MCF 10A (cell line): ENCODE measurements around the gene DYRK1A. TPM values are rescaled to one million over a fixed set of nuclear protein-coding genes. Genes with fewer than 3 reads are reported as not detected.
A peak's percentile ranks its signal among the peaks of the same experiment; 100 is the strongest.

Source experiments
- BruUV-seq: library from RNA; stranded (reverse); fragments of 400-500 nt; replicated peaks from 2 replicates; lab custom pipeline; 2021; lab: Mats Ljungman, UMichigan
- CTCF ChIA-PET: fragments of 300-600 bp; sonication (Branson Sonifier 250); formaldehyde crosslinking; extraction: SDS; loops from one replicate; lab custom pipeline; 2021; ENCODE audit warnings: antibody characterized with exemption, inconsistent platforms; lab: Yijun Ruan, JAX
- POLR2A ChIA-PET: fragments of 300-600, 350-650 bp; sonication (Branson Sonifier 250); formaldehyde crosslinking; extraction: SDS; loops from one replicate; lab custom pipeline; 2020; ENCODE audit warnings: antibody characterized with exemption, inconsistent platforms; lab: Yijun Ruan, JAX
- DNase-seq: peaks from one replicate; pipeline ENCODE4 v3.0.0-alpha.2; 2018; ENCODE audit not compliant: unreplicated experiment
- H3K27ac Mint-ChIP-seq: one replicate; pipeline ENCODE4 v1.8.0; 2022; ENCODE audit warnings: mild to moderate bottlenecking, low read depth, mixed read lengths; ENCODE audit not compliant: unreplicated experiment
- H3K27me3 Mint-ChIP-seq: one replicate; pipeline ENCODE4 v1.8.0; 2022; ENCODE audit warnings: mixed read lengths; ENCODE audit not compliant: insufficient read depth, unreplicated experiment
- H3K36me3 Mint-ChIP-seq: one replicate; pipeline ENCODE4 v1.8.0; 2022; ENCODE audit warnings: mild to moderate bottlenecking, moderate library complexity, mixed read lengths; ENCODE audit not compliant: insufficient read depth, unreplicated experiment
- H3K4me1 Mint-ChIP-seq: one replicate; pipeline ENCODE4 v1.8.0; 2022; ENCODE audit warnings: mixed read lengths; ENCODE audit not compliant: insufficient read depth, unreplicated experiment
- H3K4me3 Mint-ChIP-seq: one replicate; pipeline ENCODE4 v1.8.0; 2022; ENCODE audit warnings: mild to moderate bottlenecking, moderate library complexity, mixed read lengths; ENCODE audit not compliant: unreplicated experiment
- H3K9me3 Mint-ChIP-seq: one replicate; pipeline ENCODE4 v1.8.0; 2022; ENCODE audit warnings: mixed read lengths; ENCODE audit not compliant: unreplicated experiment
- CTCF ChIP-seq: fragments of 200-600 bp; IDR thresholded peaks from one replicate; pipeline ENCODE4 v1.8.0; 2022; ENCODE audit warnings: antibody characterized with exemption, mild to moderate bottlenecking; ENCODE audit not compliant: unreplicated experiment
- intact Hi-C: fragments of 100-400 bp; cut with micrococcal nuclease; formaldehyde crosslinking; loops from 2 replicates; pipeline ENCODE4 v1.14.1; 2022
- total RNA-seq: library from RNA; stranded (reverse); gene quantifications from 2 replicates; pipeline ENCODE4 v1.2.3, GENCODE V29; 2022

DYRK1A gene
- total RNA-seq, 1 experiment from 2014 or later: 58.6 TPM

GRCh38 chr21:37450445-37450941 is 83.9 kb downstream of the DYRK1A start:
- H3K9me3 Mint-ChIP-seq: no peaks in the 10 kb centered on the region
- BruUV-seq: no TSS peak
- intact Hi-C loops: no loop called here
- DNase-seq: peak; percentile 68
- H3K4me3 Mint-ChIP-seq: no peak overlapping the region
- peaks cover 41% of the 10 kb centered on the region for H3K4me1 Mint-ChIP-seq
- no peak for TF ChIP-seq CTCF
- H3K27ac Mint-ChIP-seq: peak overlapping the region; percentile 57
- CTCF ChIA-PET: interaction anchor here (1.9 kb wide), 1 partner anchor 13 kb away, joined by 8 read pairs; no protein-coding TSS in a partner anchor
- H3K27me3 Mint-ChIP-seq: no peaks in the 10 kb centered on the region
- POLR2A ChIA-PET: interaction anchor here (0.5 to 1.5 kb wide), 5 partner anchors 10 to 689 kb away, joined by 3 to 4 read pairs (median 4); partner anchors contain the start of gene VPS26C
- peaks cover 13% of the 10 kb centered on the region for H3K36me3 Mint-ChIP-seq

GRCh38 chr21:37451446-37451845 is 84.9 kb downstream of the DYRK1A start:
- ChIA-PET CTCF (interaction anchor here (1.3 to 1.9 kb wide), 2 partner anchors 12 kb away, joined by 6 to 8 read pairs; no protein-coding TSS in a partner anchor), POLR2A (interaction anchor here (0.9 to 1.9 kb wide), 3 partner anchors 9 to 12 kb away, joined by 4 to 5 read pairs (median 4); no protein-coding TSS in a partner anchor)
- BruUV-seq: no TSS peak
- intact Hi-C loops: no loop called here
- Mint-ChIP-seq H3K4me3 (no peak overlapping the region), H3K27ac (no peak overlapping the region), H3K9me3 (no peaks in the 10 kb centered on the region), H3K4me1 (peaks cover 47% of the 10 kb centered on the region), H3K27me3 (no peaks in the 10 kb centered on the region), H3K36me3 (peaks cover 13% of the 10 kb centered on the region)
- no peak for DNase-seq
- no peak for TF ChIP-seq CTCF

- DNase-seq: peak; percentile 10
- H3K4me1 Mint-ChIP-seq: peaks cover 47% of the 10 kb centered on the region
These were observed 85.7 kb downstream of the DYRK1A start for GRCh38 chr21:37452227-37452626.

More at GRCh38 chr21:37452227-37452626, 85.7 kb downstream of the DYRK1A start:
- intact Hi-C loops: no loop called here
- Mint-ChIP-seq H3K27me3 (no peaks in the 10 kb centered on the region), H3K4me3 (no peak overlapping the region), H3K9me3 (no peaks in the 10 kb centered on the region), H3K36me3 (peaks cover 17% of the 10 kb centered on the region), H3K27ac (no peak overlapping the region)
- TF ChIP-seq CTCF: no peak
- no TSS peak for BruUV-seq
- CTCF ChIA-PET: interaction anchor here (0.6 to 1.3 kb wide), 2 partner anchors 11 to 37 kb away, joined by 3 to 6 read pairs; no protein-coding TSS in a partner anchor
- POLR2A ChIA-PET: interaction anchor here (0.6 to 1.9 kb wide), 3 partner anchors 12 to 273 kb away, joined by 3 to 6 read pairs (median 5); no protein-coding TSS in a partner anchor
